ENCODE results near the gene FARSB.

FARSB gene

DNA sequence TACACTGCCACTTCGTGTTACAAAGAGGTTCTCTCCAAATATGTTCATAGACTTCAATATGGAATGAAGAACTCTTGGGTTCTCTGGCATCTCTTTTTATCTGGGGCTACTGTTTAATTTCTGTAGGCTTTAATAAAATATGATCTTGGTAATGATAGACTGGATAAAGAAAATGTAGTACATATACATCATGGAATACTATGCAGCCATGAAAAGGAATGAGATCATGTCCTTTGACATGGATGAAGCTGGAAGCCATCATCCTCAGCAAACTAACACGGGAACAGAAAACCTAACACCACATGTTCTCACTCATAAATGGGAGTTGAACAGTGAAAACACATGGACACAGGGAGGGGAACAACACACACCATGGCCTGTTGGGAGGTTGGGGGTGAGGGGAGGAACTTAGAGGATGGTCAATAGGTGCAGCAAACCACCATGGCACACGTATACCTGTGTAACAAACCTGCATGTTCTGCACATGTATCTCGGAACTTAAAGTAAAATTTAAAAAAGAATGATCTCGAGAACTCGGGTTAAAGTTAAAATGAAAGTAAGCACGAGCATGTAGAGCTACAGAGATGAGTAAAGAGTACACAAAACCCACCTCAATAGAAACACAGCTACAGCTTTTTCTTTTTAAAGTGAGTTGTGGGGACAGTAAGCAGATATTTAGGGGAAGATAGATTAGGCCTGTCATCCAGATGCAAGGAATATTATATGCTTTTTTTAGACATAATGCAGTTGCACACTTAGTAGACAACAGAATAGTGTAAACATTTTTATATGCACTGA is 129.2 kb downstream of the FARSB start:
- ChIA-PET CTCF (no interaction called here), POLR2A (no interaction called here)
- DNase-seq (ENCODE audit: extremely low spot score) = no peak
- no peak for TF ChIP-seq CTBP1 (IDR thresholded peaks at IDR 0.05; ENCODE audit: borderline replicate concordance)
- no peak for TF ChIP-seq FOXA1 (IDR thresholded peaks at IDR 0.05)
- no peak for TF ChIP-seq SUZ12 (IDR thresholded peaks at IDR 0.05)
- no peak for TF ChIP-seq ARNT (IDR thresholded peaks at IDR 0.05)
- TF ChIP-seq LEF1 (IDR thresholded peaks at IDR 0.05; ENCODE audit: borderline replicate concordance) = no peak
- no peak for TF ChIP-seq PKNOX1 (IDR thresholded peaks at IDR 0.05)
- no peak for TF ChIP-seq SP1 (IDR thresholded peaks at IDR 0.05)
- no peak for TF ChIP-seq L3MBTL2 (conservative IDR thresholded peaks at IDR 0.05)
- no peak for TF ChIP-seq ELF4 (IDR thresholded peaks at IDR 0.05)
- no peak for TF ChIP-seq NFRKB (IDR thresholded peaks at IDR 0.05)
- TF ChIP-seq TARDBP (IDR thresholded peaks at IDR 0.05) = no peak
- TF ChIP-seq HDGF (IDR thresholded peaks at IDR 0.05; ENCODE audit: borderline replicate concordance) = no peak
- TF ChIP-seq ZNF384 (IDR thresholded peaks at IDR 0.05) = no peak
- TF ChIP-seq FOXM1 (IDR thresholded peaks at IDR 0.05; ENCODE audit: borderline replicate concordance) = no peak
- TF ChIP-seq BHLHE40 (IDR thresholded peaks at IDR 0.05; ENCODE audit: borderline replicate concordance) = no peak
- TF ChIP-seq FOXK2 (IDR thresholded peaks at IDR 0.05) = no peak

- POLR2A ChIA-PET = no interaction called here
- TF ChIP-seq FOXM1 (IDR thresholded peaks at IDR 0.05; ENCODE audit: borderline replicate concordance) = no peak
- TF ChIP-seq ZNF384 (IDR thresholded peaks at IDR 0.05) = no peak
- TF ChIP-seq ARNT (IDR thresholded peaks at IDR 0.05) = no peak
- no peak for TF ChIP-seq TARDBP (IDR thresholded peaks at IDR 0.05)
- TF ChIP-seq FOXA1 (IDR thresholded peaks at IDR 0.05) = no peak
- no peak for TF ChIP-seq HDGF (IDR thresholded peaks at IDR 0.05; ENCODE audit: borderline replicate concordance)
- no peak for TF ChIP-seq NFRKB (IDR thresholded peaks at IDR 0.05)
- TF ChIP-seq BHLHE40 (IDR thresholded peaks at IDR 0.05; ENCODE audit: borderline replicate concordance) = no peak
- CTCF ChIA-PET = no interaction called here
- DNase-seq (ENCODE audit: extremely low spot score) = no peak
Measured at GRCh38 chr2:222525811-222526210, 130.1 kb downstream of the FARSB start.

DNA sequence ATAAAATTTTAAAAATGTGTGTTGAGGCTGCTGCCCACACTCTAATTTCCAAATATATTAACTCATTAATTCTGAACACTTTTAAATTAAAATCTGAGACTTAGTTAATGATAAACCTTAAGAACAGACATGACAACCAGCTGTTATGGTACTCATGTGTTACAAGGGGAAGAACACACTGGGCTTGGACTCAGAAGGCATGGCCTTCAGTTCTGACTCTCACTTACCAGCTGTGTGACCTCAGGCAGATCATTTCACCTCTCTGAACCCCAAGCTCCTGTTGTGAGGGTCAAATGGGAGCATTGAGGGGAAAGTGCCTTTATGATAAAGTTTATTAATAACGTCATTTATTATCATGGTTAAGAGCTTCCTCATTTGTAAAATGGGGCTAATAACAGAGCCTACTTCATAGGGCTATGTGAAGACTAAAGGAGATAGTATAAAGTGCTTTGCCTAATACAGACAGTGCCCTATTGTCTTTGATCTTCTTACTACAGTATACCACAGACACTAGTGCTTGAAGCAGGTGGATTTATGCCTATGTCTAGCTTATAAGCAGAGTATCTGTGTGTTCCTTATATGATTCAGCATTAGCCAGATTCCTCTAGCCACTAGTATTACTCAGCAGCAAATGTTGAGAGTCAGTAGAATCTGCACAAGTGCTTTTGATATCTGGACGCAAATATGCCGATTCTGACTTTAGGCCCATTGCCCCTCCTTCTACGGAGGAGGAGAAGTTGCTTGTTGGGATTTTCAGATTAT is 131.9 kb downstream of the FARSB start:
- no peak for TF ChIP-seq TARDBP (IDR thresholded peaks at IDR 0.05)
- no peak for TF ChIP-seq ZNF384 (IDR thresholded peaks at IDR 0.05)
- TF ChIP-seq PKNOX1 (IDR thresholded peaks at IDR 0.05) = no peak
- TF ChIP-seq FOXM1 (IDR thresholded peaks at IDR 0.05; ENCODE audit: borderline replicate concordance) = no peak
- no peak for TF ChIP-seq FOXA1 (IDR thresholded peaks at IDR 0.05)
- TF ChIP-seq SUZ12 (IDR thresholded peaks at IDR 0.05) = no peak
- no peak for DNase-seq (ENCODE audit: extremely low spot score)
- CTCF ChIA-PET = no interaction called here
- POLR2A ChIA-PET = no interaction called here

GRCh38 chr2:222522082-222522481 is 133.8 kb downstream of the FARSB start:
- ChIA-PET CTCF (no interaction called here), POLR2A (no interaction called here)
- no peak for TF ChIP-seq FOXK2 (IDR thresholded peaks at IDR 0.05)
- TF ChIP-seq PKNOX1 (IDR thresholded peaks at IDR 0.05) = no peak
- TF ChIP-seq SP1 (IDR thresholded peaks at IDR 0.05) = no peak
- no peak for TF ChIP-seq ZNF384 (IDR thresholded peaks at IDR 0.05)
- TF ChIP-seq LEF1 (IDR thresholded peaks at IDR 0.05; ENCODE audit: borderline replicate concordance) = no peak
- TF ChIP-seq FOXA1 (IDR thresholded peaks at IDR 0.05) = no peak
- TF ChIP-seq CTBP1 (IDR thresholded peaks at IDR 0.05; ENCODE audit: borderline replicate concordance) = no peak
- no peak for TF ChIP-seq HDGF (IDR thresholded peaks at IDR 0.05; ENCODE audit: borderline replicate concordance)
- no peak for DNase-seq (ENCODE audit: extremely low spot score)

GRCh38 chr2:222521099-222521498 is 134.8 kb downstream of the FARSB start:
- CTCF ChIA-PET = no interaction called here
- POLR2A ChIA-PET = no interaction called here
- TF ChIP-seq TARDBP (IDR thresholded peaks at IDR 0.05) (no peak), SUZ12 (IDR thresholded peaks at IDR 0.05) (no peak), L3MBTL2 (conservative IDR thresholded peaks at IDR 0.05) (no peak), ARNT (IDR thresholded peaks at IDR 0.05) (no peak), CTBP1 (IDR thresholded peaks at IDR 0.05; ENCODE audit: borderline replicate concordance) (no peak), NFRKB (IDR thresholded peaks at IDR 0.05) (no peak), SP1 (IDR thresholded peaks at IDR 0.05) (no peak), LEF1 (IDR thresholded peaks at IDR 0.05; ENCODE audit: borderline replicate concordance) (no peak), BHLHE40 (IDR thresholded peaks at IDR 0.05; ENCODE audit: borderline replicate concordance) (no peak), FOXA1 (IDR thresholded peaks at IDR 0.05) (no peak), FOXK2 (IDR thresholded peaks at IDR 0.05) (no peak), HDGF (IDR thresholded peaks at IDR 0.05; ENCODE audit: borderline replicate concordance) (no peak), FOXM1 (IDR thresholded peaks at IDR 0.05; ENCODE audit: borderline replicate concordance) (no peak), ZNF384 (IDR thresholded peaks at IDR 0.05) (no peak), PKNOX1 (IDR thresholded peaks at IDR 0.05) (no peak), ELF4 (IDR thresholded peaks at IDR 0.05) (no peak)
- no peak for DNase-seq (ENCODE audit: extremely low spot score)
